ENCODE measurements around the gene AATF. TPM values are rescaled to one million over a fixed set of nuclear protein-coding genes. Genes with fewer than 3 reads are reported as not detected.
A peak's percentile ranks its signal among the peaks of the same experiment; 100 is the strongest.

The AATF gene
- total RNA-seq, 1 experiment from 2014 or later, result 87.6 TPM

DNA sequence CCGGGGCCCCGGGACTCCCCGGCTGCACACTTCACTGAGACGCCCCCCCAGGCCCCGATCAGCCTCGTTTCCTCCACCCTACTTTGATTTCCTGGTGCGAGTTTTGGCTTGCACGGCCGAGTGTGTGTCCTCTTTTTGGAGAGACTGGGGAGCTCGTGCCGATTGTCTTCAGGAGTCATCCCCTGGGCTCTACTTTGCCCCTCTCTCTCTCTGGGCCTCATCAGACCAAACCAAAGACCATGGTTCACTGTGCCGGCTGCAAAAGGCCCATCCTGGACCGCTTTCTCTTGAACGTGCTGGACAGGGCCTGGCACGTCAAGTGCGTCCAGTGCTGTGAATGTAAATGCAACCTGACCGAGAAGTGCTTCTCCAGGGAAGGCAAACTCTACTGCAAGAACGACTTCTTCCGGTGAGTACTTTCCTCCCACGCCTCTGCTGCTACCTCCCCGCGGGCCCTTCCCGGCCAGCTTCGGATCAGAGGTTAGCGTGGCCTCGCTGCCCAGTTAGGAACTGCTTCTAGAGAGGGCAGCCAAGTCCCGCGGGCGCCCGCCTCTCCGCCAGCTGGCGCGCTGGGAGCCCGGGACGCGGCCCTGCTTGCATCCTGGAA, 10.7 kb upstream of the AATF start:
- H3K27ac Mint-ChIP-seq (ENCODE audit: unreplicated experiment), result no peak overlapping the region
- TF ChIP-seq, protein P1, sequence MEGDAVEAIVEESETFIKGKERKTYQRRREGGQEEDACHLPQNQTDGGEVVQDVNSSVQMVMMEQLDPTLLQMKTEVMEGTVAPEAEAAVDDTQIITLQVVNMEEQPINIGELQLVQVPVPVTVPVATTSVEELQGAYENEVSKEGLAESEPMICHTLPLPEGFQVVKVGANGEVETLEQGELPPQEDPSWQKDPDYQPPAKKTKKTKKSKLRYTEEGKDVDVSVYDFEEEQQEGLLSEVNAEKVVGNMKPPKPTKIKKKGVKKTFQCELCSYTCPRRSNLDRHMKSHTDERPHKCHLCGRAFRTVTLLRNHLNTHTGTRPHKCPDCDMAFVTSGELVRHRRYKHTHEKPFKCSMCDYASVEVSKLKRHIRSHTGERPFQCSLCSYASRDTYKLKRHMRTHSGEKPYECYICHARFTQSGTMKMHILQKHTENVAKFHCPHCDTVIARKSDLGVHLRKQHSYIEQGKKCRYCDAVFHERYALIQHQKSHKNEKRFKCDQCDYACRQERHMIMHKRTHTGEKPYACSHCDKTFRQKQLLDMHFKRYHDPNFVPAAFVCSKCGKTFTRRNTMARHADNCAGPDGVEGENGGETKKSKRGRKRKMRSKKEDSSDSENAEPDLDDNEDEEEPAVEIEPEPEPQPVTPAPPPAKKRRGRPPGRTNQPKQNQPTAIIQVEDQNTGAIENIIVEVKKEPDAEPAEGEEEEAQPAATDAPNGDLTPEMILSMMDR (IDR thresholded peaks at IDR 0.05; ENCODE audit: insufficient read depth in 1 of 2, low read depth in 1 of 2, low read length in 1 of 2, severe bottlenecking in 1 of 2, unreplicated experiment in 1 of 2), result no peak
- ChIA-PET POLR2A (interaction anchor here (0.7 to 1.2 kb wide), 2 partner anchors 11 to 12 kb away, joined by 3 to 4 read pairs; partner anchors contain the start of gene AATF), CTCF (no interaction called here)
- H3K4me3 Mint-ChIP-seq (ENCODE audit: unreplicated experiment), result peak overlapping the region; percentile 83
- Histone ChIP-seq H3K27me3 (replicated peaks; ENCODE audit: control insufficient read depth, insufficient read depth, low read length) (peaks cover 28% of the 10 kb centered on the region), H3K9me3 (no peaks in the 10 kb centered on the region), H3K4me3 (ENCODE audit: low read depth, low read length) (peak overlapping the region; percentile 11; the same call in 1 of the 2 replicates), H3K36me3 (ENCODE audit: control insufficient read depth, insufficient read depth, low read length) (no peaks in the 10 kb centered on the region), H3K4me1 (peaks cover 23% of the 10 kb centered on the region)
- intact Hi-C loops (cut with micrococcal nuclease; ENCODE audit: unreplicated experiment), result loop anchor here (5.0 to 10.0 kb wide), 2 partner anchors 107 to 311 kb away; no protein-coding TSS in a partner anchor
- DNase-seq, result no peak
- no peaks in the 10 kb centered on the region for H3K36me3 Mint-ChIP-seq (ENCODE audit: insufficient read depth, unreplicated experiment)
- no TSS peak for BruUV-seq (replicated peaks)
- peaks cover 42% of the 10 kb centered on the region for H3K27me3 Mint-ChIP-seq (ENCODE audit: insufficient read depth, unreplicated experiment)
- H3K4me1 Mint-ChIP-seq (ENCODE audit: low read depth, unreplicated experiment), result peaks cover 6% of the 10 kb centered on the region
- H3K9me3 Mint-ChIP-seq (ENCODE audit: unreplicated experiment), result no peaks in the 10 kb centered on the region

DNA sequence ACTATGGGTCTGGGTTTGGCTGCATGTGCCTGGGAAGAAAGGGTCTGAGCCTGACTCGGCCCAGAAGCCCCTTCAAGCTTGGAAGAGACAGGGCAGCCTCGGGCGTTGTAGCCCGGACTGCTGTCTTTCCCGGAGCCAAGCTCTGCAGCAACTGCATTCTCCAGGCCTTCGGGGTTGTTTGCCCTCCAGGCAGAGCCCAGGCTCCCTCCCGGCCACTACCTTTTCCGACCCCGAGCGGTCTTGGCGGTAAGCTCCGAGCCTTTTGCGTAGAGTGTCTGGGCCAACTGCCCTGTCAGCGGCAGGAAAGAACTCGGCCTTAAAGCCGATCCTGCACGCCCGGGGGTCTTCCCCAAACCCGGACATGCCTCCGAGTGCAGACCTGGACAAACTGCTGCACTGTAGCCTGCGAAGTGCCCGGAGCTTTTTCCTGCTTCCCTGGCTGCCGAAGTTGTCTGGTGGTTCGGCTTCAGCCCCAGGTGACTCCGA, 10.1 kb upstream of the AATF start:
- TF ChIP-seq, protein P1 (IDR thresholded peaks at IDR 0.05; ENCODE audit: insufficient read depth in 1 of 2, low read depth in 1 of 2, low read length in 1 of 2, severe bottlenecking in 1 of 2, unreplicated experiment in 1 of 2), result no peak
- H3K4me3 Mint-ChIP-seq (ENCODE audit: unreplicated experiment), result peak overlapping the region; percentile 83
- intact Hi-C loops (cut with micrococcal nuclease; ENCODE audit: unreplicated experiment), result loop anchor here (5.0 to 10.0 kb wide), 2 partner anchors 106 to 311 kb away; no protein-coding TSS in a partner anchor
- no peak overlapping the region for H3K27ac Mint-ChIP-seq (ENCODE audit: unreplicated experiment)
- no peaks in the 10 kb centered on the region for H3K36me3 Mint-ChIP-seq (ENCODE audit: insufficient read depth, unreplicated experiment)
- no TSS peak for BruUV-seq (replicated peaks)
- no peak for DNase-seq
- H3K4me1 Mint-ChIP-seq (ENCODE audit: low read depth, unreplicated experiment), result peaks cover 6% of the 10 kb centered on the region
- no peaks in the 10 kb centered on the region for H3K9me3 ChIP-seq
- CTCF ChIA-PET, result no interaction called here
- H3K27me3 Mint-ChIP-seq (ENCODE audit: insufficient read depth, unreplicated experiment), result peaks cover 41% of the 10 kb centered on the region
- no peaks in the 10 kb centered on the region for H3K36me3 ChIP-seq (ENCODE audit: control insufficient read depth, insufficient read depth, low read length)
- H3K9me3 Mint-ChIP-seq (ENCODE audit: unreplicated experiment), result no peaks in the 10 kb centered on the region
- peaks cover 28% of the 10 kb centered on the region for H3K27me3 ChIP-seq (replicated peaks; ENCODE audit: control insufficient read depth, insufficient read depth, low read length)
- POLR2A ChIA-PET, result no interaction called here
- no peak overlapping the region for H3K4me3 ChIP-seq (ENCODE audit: low read depth, low read length)
- peaks cover 23% of the 10 kb centered on the region for H3K4me1 ChIP-seq

DNA sequence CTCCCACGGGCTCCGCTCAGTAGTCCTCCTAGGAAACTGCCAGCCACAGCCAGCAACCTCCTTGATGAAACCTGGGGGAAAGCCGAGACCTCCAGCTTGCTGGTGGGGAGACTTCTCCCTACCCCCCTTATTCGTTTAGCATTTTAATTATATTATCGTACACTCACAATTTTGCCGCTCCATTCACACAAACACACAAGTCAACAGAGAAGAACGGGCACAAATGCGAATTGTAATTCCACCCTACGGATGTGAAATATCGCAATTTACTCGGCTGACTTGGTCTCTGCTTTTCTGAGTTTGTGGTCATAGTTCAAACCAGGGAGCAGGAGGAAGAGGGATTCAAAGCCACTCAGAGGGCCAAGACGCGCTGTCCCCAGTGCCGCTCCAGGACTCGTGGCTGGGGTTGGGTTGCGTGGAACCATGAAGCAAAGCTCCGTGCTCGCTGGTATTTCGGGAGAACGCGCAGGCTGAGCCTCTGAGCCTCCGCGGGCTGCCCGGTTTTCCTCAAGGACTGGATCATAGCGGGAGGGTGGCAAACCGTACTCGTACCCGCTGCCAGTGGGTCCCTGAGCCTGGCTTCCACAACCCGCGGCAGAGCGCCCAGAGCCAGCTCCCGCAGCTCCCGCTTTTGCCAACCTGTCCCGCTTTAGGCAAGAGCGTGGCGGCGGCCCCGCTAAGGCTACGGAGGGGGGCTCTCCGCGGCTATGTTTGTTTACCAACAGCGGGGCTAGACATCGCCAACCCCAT, 9.5 kb upstream of the AATF start:
- Mint-ChIP-seq H3K36me3 (ENCODE audit: insufficient read depth, unreplicated experiment) (no peaks in the 10 kb centered on the region), H3K4me3 (ENCODE audit: unreplicated experiment) (peak overlapping the region; percentile 83), H3K4me1 (ENCODE audit: low read depth, unreplicated experiment) (peaks cover 6% of the 10 kb centered on the region), H3K27ac (ENCODE audit: unreplicated experiment) (no peak overlapping the region), H3K27me3 (ENCODE audit: insufficient read depth, unreplicated experiment) (peaks cover 36% of the 10 kb centered on the region), H3K9me3 (ENCODE audit: unreplicated experiment) (no peaks in the 10 kb centered on the region)
- Histone ChIP-seq H3K27me3 (replicated peaks; ENCODE audit: control insufficient read depth, insufficient read depth, low read length) (peaks cover 25% of the 10 kb centered on the region), H3K4me1 (peaks cover 21% of the 10 kb centered on the region), H3K36me3 (ENCODE audit: control insufficient read depth, insufficient read depth, low read length) (no peaks in the 10 kb centered on the region), H3K9me3 (no peaks in the 10 kb centered on the region), H3K4me3 (ENCODE audit: low read depth, low read length) (no peak overlapping the region)
- BruUV-seq (replicated peaks), result no TSS peak
- TF ChIP-seq, protein P1 (IDR thresholded peaks at IDR 0.05; ENCODE audit: insufficient read depth in 1 of 2, low read depth in 1 of 2, low read length in 1 of 2, severe bottlenecking in 1 of 2, unreplicated experiment in 1 of 2), result no peak
- ChIA-PET CTCF (no interaction called here), POLR2A (no interaction called here)
- DNase-seq, result no peak
- intact Hi-C loops (cut with micrococcal nuclease; ENCODE audit: unreplicated experiment), result loop anchor here (5.0 to 10.0 kb wide), 2 partner anchors 106 to 312 kb away; no protein-coding TSS in a partner anchor
